Upper lobe of left lung (tissue), 4 donors: Measurements from ENCODE around the gene FHIT.

ENCODE experiments used
- POLR2A ChIP-seq, 4 donors: fragments of 450-650 bp; IDR thresholded peaks; one replicate each; pipeline ENCODE4 v1.5.1; 2016 to 2017; ENCODE audit warnings: antibody characterized with exemption in 4 of 4, mild to moderate bottlenecking in 2 of 4
- TF ChIP-seq, protein P1 (sequence below), 6 experiments: fragments of 450-650 bp in 4 of 6; fragments of 200-600 bp in 2 of 6; sonication (generic) in 2 of 6; IDR thresholded peaks; one replicate each; pipeline ENCODE4 v1.5.1; 2016 to 2019; ENCODE audit warnings: antibody characterized with exemption in 6 of 6

DNA sequence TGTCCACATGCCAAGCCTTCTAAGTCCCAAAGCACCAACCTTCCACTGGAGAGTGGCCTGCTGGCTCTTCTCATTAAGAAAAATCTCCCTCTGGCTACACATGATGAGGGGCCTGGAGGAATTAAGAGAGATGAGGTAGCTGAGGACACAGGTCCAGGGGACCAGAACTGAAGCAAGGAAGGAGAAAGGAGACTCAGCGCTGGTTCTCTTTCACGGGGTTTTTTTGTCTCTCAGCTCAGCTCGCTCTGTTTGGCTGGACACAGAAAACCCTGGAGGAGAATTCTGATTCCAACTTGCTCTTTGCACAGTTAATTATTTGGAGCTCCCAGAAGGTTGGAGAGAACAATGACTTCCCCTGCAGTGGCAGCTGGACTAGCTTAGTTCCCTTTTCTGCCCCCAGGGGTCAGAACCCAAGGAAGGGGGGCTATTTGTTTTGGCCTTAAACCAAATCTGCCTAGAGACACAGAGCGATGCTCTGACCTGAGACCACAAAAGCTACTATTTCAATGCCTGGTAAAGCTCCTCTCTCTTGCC lies 507.6 kb downstream of the FHIT start:
- TF ChIP-seq, protein P1, sequence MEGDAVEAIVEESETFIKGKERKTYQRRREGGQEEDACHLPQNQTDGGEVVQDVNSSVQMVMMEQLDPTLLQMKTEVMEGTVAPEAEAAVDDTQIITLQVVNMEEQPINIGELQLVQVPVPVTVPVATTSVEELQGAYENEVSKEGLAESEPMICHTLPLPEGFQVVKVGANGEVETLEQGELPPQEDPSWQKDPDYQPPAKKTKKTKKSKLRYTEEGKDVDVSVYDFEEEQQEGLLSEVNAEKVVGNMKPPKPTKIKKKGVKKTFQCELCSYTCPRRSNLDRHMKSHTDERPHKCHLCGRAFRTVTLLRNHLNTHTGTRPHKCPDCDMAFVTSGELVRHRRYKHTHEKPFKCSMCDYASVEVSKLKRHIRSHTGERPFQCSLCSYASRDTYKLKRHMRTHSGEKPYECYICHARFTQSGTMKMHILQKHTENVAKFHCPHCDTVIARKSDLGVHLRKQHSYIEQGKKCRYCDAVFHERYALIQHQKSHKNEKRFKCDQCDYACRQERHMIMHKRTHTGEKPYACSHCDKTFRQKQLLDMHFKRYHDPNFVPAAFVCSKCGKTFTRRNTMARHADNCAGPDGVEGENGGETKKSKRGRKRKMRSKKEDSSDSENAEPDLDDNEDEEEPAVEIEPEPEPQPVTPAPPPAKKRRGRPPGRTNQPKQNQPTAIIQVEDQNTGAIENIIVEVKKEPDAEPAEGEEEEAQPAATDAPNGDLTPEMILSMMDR (IDR thresholded peaks at IDR 0.05) = no peak
- TF ChIP-seq POLR2A (IDR thresholded peaks at IDR 0.05) = no peak
